GM21447 (cell line): ENCODE data around the gene GNA15.
"Not testable (repeated sequence)": the region's sequence is repeated elsewhere in the genome, so short reads cannot be mapped to it uniquely, and the experiment has no call there.

Experiments
- ATAC-seq: cut with Tn5 transposase; IDR thresholded peaks from one replicate; pipeline ENCODE4 v1.9.1; 2021; ENCODE audit not compliant: unreplicated experiment

Gene GNA15

DNA sequence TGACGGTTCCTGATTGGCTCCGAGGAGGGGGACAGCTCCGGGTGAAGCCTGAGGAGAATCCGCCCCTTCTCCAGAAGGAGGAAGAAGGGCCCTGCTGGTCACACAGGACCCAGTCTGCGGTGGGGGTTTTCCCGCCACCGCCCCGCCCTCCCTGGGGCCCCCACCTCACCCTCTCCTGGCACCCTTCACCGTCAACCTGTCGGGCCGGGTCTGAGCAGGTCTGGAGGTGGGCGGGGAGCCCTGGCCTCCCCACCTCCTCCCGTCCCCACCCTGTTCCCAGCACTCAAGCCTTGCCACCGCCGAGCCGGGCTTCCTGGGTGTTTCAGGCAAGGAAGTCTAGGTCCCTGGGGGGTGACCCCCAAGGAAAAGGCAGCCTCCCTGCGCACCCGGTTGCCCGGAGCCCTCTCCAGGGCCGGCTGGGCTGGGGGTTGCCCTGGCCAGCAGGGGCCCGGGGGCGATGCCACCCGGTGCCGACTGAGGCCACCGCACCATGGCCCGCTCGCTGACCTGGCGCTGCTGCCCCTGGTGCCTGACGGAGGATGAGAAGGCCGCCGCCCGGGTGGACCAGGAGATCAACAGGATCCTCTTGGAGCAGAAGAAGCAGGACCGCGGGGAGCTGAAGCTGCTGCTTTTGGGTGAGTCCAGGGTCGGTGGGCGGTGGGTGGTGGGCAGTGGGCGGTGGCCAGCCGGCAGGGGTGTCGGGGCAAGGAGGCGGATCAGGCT is at the start of gene GNA15:
GNA15 (plus strand) TSS at position 73 of the 723 bp plus-strand sequence; CDS start at position 491, 418 bp downstream.
- no peak for ATAC-seq

DNA sequence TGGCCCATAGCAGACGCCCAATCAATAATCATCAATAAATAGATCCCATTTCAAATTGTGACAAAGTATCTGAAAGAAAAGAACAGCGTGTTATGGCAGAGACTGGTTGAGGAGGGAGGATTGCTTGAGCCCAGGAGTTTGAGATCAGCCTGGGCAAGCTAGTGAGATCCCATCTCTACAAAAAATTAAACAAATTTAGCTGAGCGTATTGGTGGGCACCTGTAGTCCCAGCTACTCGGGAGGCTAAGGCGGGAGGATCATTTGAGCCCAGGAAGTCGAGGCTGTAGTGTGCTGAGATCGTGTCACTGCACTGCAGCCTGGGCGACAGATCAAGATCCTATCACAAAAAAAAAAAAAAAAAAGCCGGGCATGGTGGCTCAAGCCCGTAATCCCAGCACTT is 48.1 kb upstream of the GNA15 start:
- no peak for ATAC-seq

GRCh38 chr19:3089299-3089855 is 46.5 kb upstream of the GNA15 start:
- not testable (repeated sequence) for ATAC-seq

GRCh38 chr19:3094601-3095440 is 41.0 kb upstream of the GNA15 start:
- peak; percentile 20 for ATAC-seq

- no peak for ATAC-seq
Observed at GRCh38 chr19:3095441-3096191, 40.2 kb upstream of the GNA15 start.

GRCh38 chr19:3096267-3096901 is 39.4 kb upstream of the GNA15 start:
- no peak for ATAC-seq

DNA sequence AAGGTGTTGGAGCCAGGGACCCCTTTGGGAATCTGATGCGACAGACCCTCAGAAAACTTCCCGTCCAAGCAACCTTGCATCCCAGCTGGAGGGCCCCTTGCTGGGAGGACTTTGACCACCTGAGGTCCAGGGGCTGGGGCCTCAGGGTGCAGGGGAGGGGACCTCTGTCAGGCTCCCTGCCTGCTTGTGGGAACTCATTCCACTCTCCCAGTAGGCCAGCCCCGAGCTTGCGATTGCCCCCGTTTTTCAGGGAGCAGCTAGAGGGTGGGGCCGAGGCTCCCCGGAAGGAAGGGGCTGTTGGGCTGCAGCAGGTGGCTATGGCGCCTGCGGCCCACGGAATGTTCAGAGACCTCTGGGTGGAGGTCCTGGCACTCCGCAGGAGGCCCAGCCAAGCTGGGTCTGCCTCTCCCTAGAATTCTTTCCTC is 38.9 kb upstream of the GNA15 start:
- no peak for ATAC-seq

DNA sequence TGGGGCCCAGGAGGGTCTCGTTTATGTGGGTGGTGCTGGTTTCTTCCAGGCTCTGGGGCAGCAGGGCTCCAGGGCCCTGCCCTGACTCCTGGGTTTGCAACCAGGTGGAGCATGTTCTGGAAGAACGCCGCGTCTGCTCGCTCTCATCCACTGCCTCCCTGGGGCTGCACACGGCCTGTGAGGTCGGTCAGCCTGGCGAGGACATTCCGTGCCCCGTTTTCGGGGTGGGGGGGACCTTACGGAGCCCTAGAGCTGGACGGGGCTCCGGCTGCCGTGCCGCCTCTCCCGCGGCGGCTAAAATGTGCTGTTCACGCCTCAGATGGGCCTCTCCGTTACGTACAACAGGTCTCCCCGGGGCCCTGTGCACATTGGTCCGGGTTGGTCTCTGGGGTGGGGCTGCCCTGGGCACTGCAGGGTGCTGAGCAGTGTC is 38.4 kb upstream of the GNA15 start:
- no peak for ATAC-seq

GRCh38 chr19:3098141-3098514 is 37.7 kb upstream of the GNA15 start:
- no peak for ATAC-seq

DNA sequence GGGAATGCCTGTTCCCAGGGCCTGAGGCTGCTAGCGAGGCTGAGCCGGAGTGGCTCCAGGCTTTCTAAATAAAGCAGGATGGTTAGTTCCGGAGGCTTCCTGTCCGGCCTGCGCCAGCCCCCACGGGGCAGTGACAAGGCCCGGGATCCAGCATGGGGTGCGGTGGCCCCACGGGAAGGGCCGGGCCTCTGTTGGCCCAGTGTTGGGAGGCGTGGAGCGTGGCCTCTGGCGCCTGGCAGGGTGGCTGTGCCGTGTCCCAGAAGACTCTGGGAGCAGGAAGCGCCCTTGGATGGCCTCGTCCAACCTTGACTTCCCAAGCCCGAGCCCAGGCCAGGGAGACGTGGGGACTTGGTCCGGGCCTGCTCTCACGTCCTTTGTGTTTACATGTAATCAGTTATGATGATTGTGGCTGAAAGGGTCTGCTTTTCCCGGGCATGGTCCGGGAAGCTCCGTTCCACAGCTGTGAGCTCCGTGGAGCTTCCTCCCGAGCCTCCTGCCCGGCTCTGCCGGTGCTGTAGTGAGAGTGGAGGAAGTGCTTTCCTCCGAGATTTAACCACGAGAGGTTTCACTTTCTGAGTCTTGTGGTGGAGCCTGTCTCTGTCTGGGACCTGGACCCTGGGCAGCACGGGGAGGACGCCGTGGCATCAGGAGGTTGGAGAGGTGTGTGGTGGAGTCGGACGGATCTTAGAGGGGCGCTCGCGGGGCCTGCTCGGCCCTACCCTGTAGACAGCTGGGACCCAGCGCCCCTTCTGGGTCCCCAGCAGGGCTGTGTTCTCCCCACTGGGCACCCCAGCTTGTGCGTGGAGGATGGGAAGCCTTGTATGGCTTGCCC is 37.1 kb upstream of the GNA15 start:
- ATAC-seq: no peak

DNA sequence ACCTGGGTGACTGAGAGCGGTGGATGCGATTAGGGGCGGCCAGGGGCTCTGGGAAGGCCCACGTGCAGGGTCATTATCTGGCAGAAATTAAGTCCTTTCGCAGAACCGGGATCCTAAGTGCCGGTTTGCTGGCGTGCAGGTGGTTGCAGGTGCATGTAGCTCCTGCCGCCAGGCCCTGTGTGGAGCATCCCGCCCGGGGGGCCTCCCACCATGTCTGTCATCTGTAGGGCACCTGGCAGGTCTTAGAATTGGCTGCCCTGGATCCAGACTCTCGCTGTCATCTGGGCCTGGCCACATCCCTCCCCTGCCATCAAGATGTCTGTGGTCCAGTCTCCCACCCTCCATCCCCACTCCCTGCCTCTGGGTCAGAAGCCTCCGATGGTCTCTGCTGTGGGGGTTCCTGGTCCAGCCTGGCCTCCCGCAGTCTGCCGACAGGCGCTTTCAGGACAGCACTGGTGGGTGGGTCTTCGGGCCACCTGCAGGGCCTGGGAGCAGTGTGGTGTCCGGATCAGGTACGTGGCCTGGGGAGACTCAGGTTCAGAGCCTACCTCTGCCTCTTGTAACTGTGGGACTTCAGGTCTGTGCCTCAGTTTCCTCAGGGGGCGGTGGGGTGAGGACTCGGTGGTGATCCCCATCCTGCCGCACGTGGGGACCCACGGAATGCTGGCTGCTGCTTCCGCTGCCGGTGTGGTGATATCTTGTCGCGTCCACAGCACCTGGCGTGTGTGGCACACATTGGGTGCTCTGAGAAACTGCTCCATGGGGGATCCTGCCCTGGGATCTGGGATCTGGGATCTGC is 36.3 kb upstream of the GNA15 start:
- no peak for ATAC-seq

- ATAC-seq: no peak
Observed at GRCh38 chr19:3100331-3100730, 35.5 kb upstream of the GNA15 start.

DNA sequence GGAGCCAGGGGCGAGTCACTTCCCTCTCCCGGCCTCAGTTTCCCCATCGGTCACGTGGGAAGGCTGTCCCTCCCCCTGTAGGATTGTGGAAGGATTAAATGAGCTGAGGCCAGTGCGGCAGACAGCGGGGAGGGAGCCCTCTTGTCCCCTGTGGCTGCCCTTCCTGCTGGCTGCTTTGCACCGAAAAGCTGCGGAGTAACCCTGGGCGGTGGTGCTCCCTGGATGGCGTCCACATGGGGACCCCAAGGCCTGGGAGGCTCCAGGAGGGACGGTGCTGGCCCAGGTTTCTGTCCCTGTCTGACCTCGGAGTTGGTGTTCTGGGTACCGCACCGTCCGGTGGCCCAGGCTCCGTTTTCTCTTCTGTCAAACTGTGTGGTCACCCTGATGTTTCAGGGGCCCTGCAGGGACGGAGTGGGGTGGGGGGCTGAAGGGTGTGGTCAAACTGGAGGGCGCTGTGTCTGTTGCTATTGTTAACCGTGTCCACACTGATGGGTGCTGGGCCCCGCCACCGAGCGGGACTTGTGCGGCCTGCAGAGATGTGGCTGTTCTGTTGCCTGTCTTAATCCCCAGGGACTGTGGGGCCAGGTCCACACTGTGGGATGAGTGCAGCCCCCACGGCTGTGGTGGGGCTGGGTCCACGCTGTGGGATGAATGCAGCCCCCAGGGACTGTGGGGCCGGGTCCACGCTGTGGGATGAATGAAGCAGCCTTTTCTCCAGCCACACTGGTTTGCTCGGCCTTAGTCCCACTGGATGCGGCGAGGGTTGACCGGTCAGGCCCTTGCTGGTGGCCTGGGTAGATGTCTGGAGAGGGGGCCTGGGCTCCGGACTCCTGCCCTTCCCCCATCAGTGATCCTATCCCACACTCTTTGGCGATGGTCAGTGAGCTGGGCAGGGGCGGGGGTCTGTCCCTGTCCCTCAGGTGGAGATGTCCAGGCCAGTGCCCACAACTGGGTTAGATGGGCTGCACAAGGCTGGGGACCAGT is 34.8 kb upstream of the GNA15 start:
- ATAC-seq: no peak

GRCh38 chr19:3102239-3103140 is 33.3 kb upstream of the GNA15 start:
- no peak for ATAC-seq

GRCh38 chr19:3104708-3104983 is 31.2 kb upstream of the GNA15 start:
- ATAC-seq: no peak

- ATAC-seq: no peak
Observed at GRCh38 chr19:3105641-3106508, 30.0 kb upstream of the GNA15 start.
